RPMI8226 (cell line): ENCODE results near the gene RNF115.

Experiments
- DNase-seq: peaks from one replicate; pipeline ENCODE4 v3.0.0-alpha.2; 2015

The RNF115 gene

GRCh38 chr1:145692785-145693443, 131.0 kb downstream of the RNF115 start:
- no peak for DNase-seq

- peak; percentile 85 for DNase-seq
Observed at GRCh38 chr1:145690587-145691558, 133.0 kb downstream of the RNF115 start.

- no peak for DNase-seq
Observed at GRCh38 chr1:145689922-145690321, 134.0 kb downstream of the RNF115 start.

- DNase-seq = no peak
Observed at GRCh38 chr1:145688924-145689323, 135.0 kb downstream of the RNF115 start.
